K562 (cell line): Measurements from ENCODE around the gene CBX1. TPM values are rescaled to one million over a fixed set of nuclear protein-coding genes. Genes with fewer than 3 reads are reported as not detected.
A peak's percentile ranks its signal among the peaks of the same experiment; 100 is the strongest.

Experiments used
- AFF1 ChIP-seq, 2 experiments: fragments of 450-650 bp; IDR thresholded peaks; 2 replicates each; pipeline ENCODE4 v1.6.1; 2018; ENCODE audit warnings: mild to moderate bottlenecking in 2 of 2, low read depth in 1 of 2; ENCODE audit not compliant: partially characterized antibody in 2 of 2
- ATF6 ChIP-seq: sonication (generic); formaldehyde crosslinking; IDR thresholded peaks from 2 replicates; pipeline ENCODE4 v1.4.0; 2020; ENCODE audit warnings: mild to moderate bottlenecking, missing genetic modification reagents
- DEAF1 ChIP-seq: fragments of 450-650 bp; formaldehyde crosslinking; IDR thresholded peaks from 2 replicates; pipeline ENCODE4 v1.4.0; 2020; ENCODE audit warnings: mild to moderate bottlenecking, moderate library complexity
- NFATC3 ChIP-seq: fragments of 450-650 bp; IDR thresholded peaks from 2 replicates; pipeline ENCODE4 v1.6.1; 2017; ENCODE audit warnings: mild to moderate bottlenecking
- RBM17 ChIP-seq: fragments of 200-400 bp; formaldehyde crosslinking; IDR thresholded peaks from 2 replicates; pipeline ENCODE4 v1.6.1; 2017; ENCODE audit warnings: low read depth, mild to moderate bottlenecking, low read length, borderline replicate concordance
- RBM39 ChIP-seq: fragments of 200-400 bp; formaldehyde crosslinking; optimal IDR thresholded peaks from 2 replicates; pipeline ENCODE3; 2018; ENCODE audit warnings: low read depth, low read length
- ZNF583 ChIP-seq: fragments of 250-450 bp; sonication (Bioruptor Pico); IDR thresholded peaks from 2 replicates; pipeline ENCODE4 v1.4.0; 2020
- ZNF76 ChIP-seq: fragments of 250-450 bp; sonication (Bioruptor Pico); IDR thresholded peaks from 2 replicates; pipeline ENCODE4 v1.4.0; 2020; ENCODE audit warnings: mild to moderate bottlenecking, moderate library complexity, borderline replicate concordance
- polyA plus RNA-seq, 8 experiments: library from polyadenylated mRNA; depleted of rRNA in 4 of 8; stranded (reverse) in 5 of 8; unstranded in 3 of 8; fragments of >200 nt; fragmentation: Nextera tagmentation in 2 of 8; fragmentation: Illumina TruSeq in 1 of 8; extraction: Ambion mirVana in 2 of 8; extraction: Trizol in 1 of 8; gene quantifications; 2 replicates each; pipeline versions ENCODE4 v1.2.1 to v1.2.3, GENCODE V29; 2011 to 2014; ENCODE audit warnings: inconsistent platforms in 1 of 8, missing spikeins in 1 of 8
- total RNA-seq, 7 experiments: library from RNA; depleted of rRNA in 6 of 7; stranded (reverse); fragments of >200 nt in 6 of 7; fragmentation: Illumina TruSeq in 2 of 7; extraction: Trizol in 2 of 7; gene quantifications; 2 replicates each; pipeline versions ENCODE4 v1.2.1 to v1.2.3, GENCODE V29; 2011 to 2021; ENCODE audit warnings: low replicate concordance in 1 of 7
- TF ChIP-seq, protein P1 (sequence below): fragments of 250-450 bp; sonication (Bioruptor Pico); IDR thresholded peaks from 2 replicates; pipeline ENCODE4 v1.8.0; 2021; ENCODE audit warnings: borderline replicate concordance, mild to moderate bottlenecking, moderate library complexity; ENCODE audit not compliant: poor library complexity, severe bottlenecking

Gene CBX1
- total and polyA plus RNA-seq, 9 of the 15 experiments (the other 6 are each of a cell fraction or from before 2014, with no cell fraction given) = 10.6 to 95.7 (median 52.7) TPM

DNA sequence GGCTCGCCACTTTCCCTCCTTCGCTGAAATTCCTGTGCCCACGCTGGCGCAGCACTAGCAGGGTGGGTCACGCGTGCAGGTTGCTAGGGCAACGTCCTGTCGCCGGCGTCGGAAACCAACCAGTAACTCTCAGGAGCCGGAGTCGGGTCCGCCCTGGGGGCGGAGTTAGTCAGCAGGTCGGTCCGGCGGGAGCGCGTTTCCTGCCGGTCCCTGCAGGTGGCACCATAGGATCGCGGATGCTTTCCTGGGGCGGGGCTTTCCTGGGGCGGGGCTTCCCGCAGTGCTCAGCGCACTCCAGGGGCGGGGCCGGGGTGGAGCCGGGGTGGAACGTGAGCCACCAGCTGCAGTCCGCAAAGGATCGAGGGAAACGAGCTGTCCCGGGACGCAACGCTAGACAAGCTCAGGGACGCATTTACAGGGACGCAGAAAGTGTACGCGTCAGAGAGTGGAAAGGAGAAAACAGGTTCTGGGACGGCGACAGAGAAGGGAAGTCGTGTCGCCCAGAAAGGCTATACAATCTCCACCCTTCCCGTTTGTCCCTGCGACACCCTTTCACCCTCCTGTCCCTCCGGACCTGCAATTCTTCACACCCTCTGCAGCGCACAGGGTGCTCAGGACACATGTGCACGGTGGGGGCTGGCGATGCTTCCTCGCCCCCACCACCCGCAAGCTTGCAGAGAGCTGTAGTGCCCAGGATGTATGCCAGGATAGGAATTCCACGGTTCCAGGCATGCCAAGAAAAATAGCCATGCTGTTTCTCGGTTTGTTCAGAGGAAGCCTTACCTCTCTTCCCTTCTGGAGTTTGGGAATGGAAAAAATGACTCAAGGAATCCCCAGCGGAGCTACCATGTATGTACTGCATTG is 76.0 kb downstream of the CBX1 start (continued):
- TF ChIP-seq ZNF76 (no peak), RBM17 (no peak), ZNF583 (CRISPR knock-in tag) (no peak), AFF1 (IDR thresholded peaks at IDR 0.05; ENCODE audit: low read depth in 1 of 2, partially characterized antibody in 2 of 2) (no peak), DEAF1 (peak; percentile 85), NFATC3 (no peak), ATF6 (CRISPR knock-in tag) (no peak), RBM39 (no peak)
- TF ChIP-seq, protein P1, sequence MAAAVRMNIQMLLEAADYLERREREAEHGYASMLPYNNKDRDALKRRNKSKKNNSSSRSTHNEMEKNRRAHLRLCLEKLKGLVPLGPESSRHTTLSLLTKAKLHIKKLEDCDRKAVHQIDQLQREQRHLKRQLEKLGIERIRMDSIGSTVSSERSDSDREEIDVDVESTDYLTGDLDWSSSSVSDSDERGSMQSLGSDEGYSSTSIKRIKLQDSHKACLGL (CRISPR knock-in tag) = peak; percentile 63
